Muscle layer of colon (tissue), 2 donors: ENCODE results near the gene DNAH11.

Source experiments
- H3K27ac ChIP-seq: one replicate; pipeline ENCODE4 v1.7.0; 2013; ENCODE audit warnings: low read depth, mild to moderate bottlenecking, low read length, moderate library complexity
- H3K27me3 ChIP-seq, 2 donors: one replicate each; pipeline ENCODE4 v1.7.0; 2013; ENCODE audit warnings: low read length in 2 of 2, mild to moderate bottlenecking in 2 of 2; ENCODE audit not compliant: insufficient read depth in 2 of 2, control insufficient read depth in 1 of 2
- H3K36me3 ChIP-seq: one replicate; pipeline ENCODE4 v1.7.0; 2013; ENCODE audit warnings: mild to moderate bottlenecking, low read length; ENCODE audit not compliant: insufficient read depth
- H3K4me1 ChIP-seq: one replicate; pipeline ENCODE4 v1.7.0; 2013; ENCODE audit warnings: mild to moderate bottlenecking, low read length; ENCODE audit not compliant: insufficient read depth
- H3K4me3 ChIP-seq, 2 donors: one replicate each; pipeline ENCODE4 v1.7.0; 2013; ENCODE audit warnings: low read length in 2 of 2, low read depth in 1 of 2, mild to moderate bottlenecking in 1 of 2, moderate library complexity in 1 of 2
- H3K9ac ChIP-seq: one replicate; pipeline ENCODE4 v1.7.0; 2013; ENCODE audit warnings: low read length
- H3K9me3 ChIP-seq: one replicate; pipeline ENCODE4 v1.7.0; 2013; ENCODE audit warnings: mild to moderate bottlenecking, low read length
- donor health status: abdominal sarcoma.
- donor health status: Adenocarcinoma of cecum.

Gene DNAH11

DNA sequence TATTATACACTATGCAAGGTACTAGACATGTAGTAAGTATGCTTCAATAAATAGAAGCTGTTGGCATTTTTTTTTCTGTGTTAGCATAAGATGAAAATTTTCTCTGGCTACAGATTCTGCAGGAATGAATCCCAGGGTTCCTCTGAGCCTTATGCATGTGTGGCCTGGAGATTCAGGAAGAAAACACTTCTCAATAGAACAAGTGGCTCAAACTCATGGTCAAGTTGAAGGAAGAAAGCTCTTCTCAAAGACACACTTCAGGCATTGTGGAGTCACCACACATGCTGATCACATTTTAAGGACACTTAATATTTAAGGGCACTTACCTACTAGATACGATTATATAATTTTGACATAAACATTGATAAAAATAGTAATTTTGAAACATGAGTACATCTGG lies 19.5 kb downstream of the DNAH11 start:
- no peak overlapping the region for H3K4me3 ChIP-seq
- H3K9ac ChIP-seq = no peak overlapping the region
- no peaks in the 10 kb centered on the region for H3K27me3 ChIP-seq
- no peaks in the 10 kb centered on the region for H3K4me1 ChIP-seq
- no peak overlapping the region for H3K27ac ChIP-seq
- H3K36me3 ChIP-seq = no peaks in the 10 kb centered on the region
- no peaks in the 10 kb centered on the region for H3K9me3 ChIP-seq

GRCh38 chr7:21565614-21566013 lies 22.8 kb downstream of the DNAH11 start:
- no peaks in the 10 kb centered on the region for H3K4me1 ChIP-seq
- H3K9me3 ChIP-seq = no peaks in the 10 kb centered on the region
- no peaks in the 10 kb centered on the region for H3K27me3 ChIP-seq
- no peaks in the 10 kb centered on the region for H3K36me3 ChIP-seq
- no peak overlapping the region for H3K4me3 ChIP-seq
- H3K9ac ChIP-seq = no peak overlapping the region
- H3K27ac ChIP-seq = no peak overlapping the region

DNA sequence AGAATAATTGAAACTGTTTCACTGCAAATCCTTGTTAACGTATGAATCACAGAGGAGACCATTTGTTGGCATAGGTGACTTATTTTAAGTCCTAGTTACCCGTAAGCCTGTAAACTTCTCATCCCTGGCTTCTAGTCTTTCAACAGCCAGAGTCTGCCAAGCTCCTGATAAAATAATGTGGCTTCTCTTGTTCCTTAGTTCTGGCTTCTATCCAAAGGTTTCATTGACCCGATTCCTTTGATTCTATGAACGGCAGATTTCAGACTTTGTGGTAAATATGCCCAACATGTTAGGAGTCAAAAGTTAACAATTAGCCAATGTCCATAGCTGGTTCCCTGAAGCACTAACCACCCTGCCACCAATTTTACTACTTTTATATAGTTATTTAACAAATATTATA lies 23.3 kb downstream of the DNAH11 start:
- Histone ChIP-seq H3K36me3 (no peaks in the 10 kb centered on the region), H3K4me1 (no peaks in the 10 kb centered on the region), H3K9me3 (no peaks in the 10 kb centered on the region), H3K27me3 (no peaks in the 10 kb centered on the region), H3K9ac (no peak overlapping the region), H3K27ac (no peak overlapping the region), H3K4me3 (no peak overlapping the region)

DNA sequence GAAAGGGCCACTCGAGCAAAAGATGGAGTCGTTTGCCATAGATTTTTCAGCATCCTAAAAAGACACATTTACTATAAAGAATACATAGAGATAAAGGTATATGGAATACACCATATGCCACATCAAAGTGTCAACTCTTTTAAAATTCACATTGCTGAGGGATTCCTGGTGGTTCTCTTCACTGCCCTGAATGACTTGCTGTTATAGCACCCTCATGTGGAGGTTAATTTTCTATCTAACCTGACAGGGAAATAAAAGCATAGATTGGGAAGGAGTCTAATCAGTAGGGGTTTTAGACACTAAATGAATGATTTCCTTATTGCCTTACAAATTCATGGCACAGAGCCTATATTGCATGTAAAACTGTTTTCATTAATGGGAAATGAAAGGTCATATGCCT lies 25.9 kb downstream of the DNAH11 start:
- Histone ChIP-seq H3K9me3 (no peaks in the 10 kb centered on the region), H3K4me1 (peaks cover 6% of the 10 kb centered on the region), H3K9ac (no peak overlapping the region), H3K27me3 (no peaks in the 10 kb centered on the region), H3K27ac (no peak overlapping the region), H3K4me3 (no peak overlapping the region), H3K36me3 (no peaks in the 10 kb centered on the region)

DNA sequence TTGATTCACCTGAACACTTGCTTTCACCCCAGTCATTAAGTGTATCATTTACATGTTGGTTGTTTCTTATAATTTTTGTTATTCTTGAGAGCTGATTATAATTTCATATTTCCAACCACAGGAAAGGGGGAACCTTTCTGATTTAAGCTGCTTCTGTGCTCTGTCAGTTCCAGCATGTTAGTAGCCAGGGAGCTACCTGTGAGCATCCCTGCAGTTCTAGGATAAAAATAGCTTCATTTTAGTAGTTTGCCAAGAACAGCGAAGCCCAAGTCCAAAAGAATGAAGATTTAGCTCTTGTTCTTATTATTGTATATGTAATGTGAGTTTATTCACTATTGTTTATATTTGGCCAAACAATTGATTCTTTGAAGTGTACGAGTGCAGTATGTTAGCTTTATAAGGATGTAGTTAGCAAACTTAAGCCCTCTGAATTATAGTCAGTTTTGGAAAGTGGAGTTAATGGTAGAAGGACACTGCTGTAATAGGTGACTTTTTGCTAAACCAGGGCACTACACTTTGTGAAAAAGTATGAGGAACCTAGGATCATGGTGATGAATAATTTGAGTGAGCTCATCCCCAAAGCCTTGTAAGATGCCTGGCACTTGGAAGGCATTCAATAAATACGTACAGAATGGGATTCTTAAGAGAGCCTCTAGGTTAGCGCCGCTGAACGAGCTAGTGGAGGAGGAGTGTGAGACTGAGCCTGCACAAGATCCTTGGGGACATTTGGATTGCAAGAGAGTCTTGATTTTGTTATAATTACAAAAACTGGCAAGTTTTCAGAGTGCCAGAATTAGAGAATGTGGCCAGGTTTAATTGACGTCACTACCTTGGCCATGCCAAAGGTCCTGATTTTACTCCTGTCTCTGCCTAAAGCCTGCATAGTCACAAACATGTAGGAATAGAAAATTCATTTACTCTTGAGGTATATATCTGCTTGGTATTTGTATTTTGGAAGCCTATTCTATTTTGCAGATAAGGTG lies 29.8 kb downstream of the DNAH11 start:
- Histone ChIP-seq H3K9ac (no peak overlapping the region), H3K27ac (no peak overlapping the region), H3K9me3 (no peaks in the 10 kb centered on the region), H3K4me3 (no peak overlapping the region), H3K36me3 (no peaks in the 10 kb centered on the region), H3K27me3 (no peaks in the 10 kb centered on the region), H3K4me1 (peaks cover 6% of the 10 kb centered on the region)

DNA sequence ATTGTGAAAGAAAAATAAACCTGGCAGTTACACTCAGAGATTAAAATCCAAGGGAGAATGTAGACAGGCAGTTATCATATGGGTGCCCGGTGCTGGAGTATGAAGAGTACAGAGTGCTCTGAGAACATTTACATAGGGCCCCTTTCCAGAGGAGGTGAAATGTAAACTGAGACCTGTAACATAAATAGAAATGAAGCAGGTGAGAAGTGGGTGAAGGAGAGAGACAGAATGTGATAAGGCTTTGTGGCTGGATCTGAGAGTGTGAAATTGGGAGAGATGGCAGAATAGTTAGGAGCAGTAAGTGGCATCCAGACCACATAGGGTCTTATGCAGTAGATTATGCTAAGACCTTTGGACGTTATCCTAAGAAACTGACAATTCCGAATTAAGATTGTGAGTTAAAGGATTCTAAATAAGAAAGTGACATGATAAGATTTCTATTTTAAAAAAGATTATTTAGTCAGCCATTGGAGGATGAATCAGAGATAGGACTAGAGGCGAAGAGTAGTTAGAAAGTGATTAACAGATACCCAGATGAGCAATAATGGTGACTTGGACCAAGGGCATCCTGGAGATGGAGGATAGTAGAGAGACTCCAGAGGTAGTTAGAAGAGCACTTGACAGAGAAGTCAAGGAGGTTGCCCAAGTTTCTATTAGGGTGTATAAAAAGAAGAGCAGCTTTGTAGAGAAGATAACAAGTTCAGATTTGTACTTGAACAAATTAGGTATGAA lies 36.7 kb downstream of the DNAH11 start:
- H3K27ac ChIP-seq = no peak overlapping the region
- no peak overlapping the region for H3K4me3 ChIP-seq
- H3K27me3 ChIP-seq = no peaks in the 10 kb centered on the region
- H3K9me3 ChIP-seq = no peaks in the 10 kb centered on the region
- no peak overlapping the region for H3K9ac ChIP-seq
- no peaks in the 10 kb centered on the region for H3K4me1 ChIP-seq
- no peaks in the 10 kb centered on the region for H3K36me3 ChIP-seq

- Histone ChIP-seq H3K9ac (no peak overlapping the region), H3K4me1 (no peaks in the 10 kb centered on the region), H3K36me3 (no peaks in the 10 kb centered on the region), H3K9me3 (no peaks in the 10 kb centered on the region), H3K27me3 (no peaks in the 10 kb centered on the region), H3K27ac (no peak overlapping the region), H3K4me3 (no peak overlapping the region)
Measured at GRCh38 chr7:21580073-21580521, 37.3 kb downstream of the DNAH11 start.

DNA sequence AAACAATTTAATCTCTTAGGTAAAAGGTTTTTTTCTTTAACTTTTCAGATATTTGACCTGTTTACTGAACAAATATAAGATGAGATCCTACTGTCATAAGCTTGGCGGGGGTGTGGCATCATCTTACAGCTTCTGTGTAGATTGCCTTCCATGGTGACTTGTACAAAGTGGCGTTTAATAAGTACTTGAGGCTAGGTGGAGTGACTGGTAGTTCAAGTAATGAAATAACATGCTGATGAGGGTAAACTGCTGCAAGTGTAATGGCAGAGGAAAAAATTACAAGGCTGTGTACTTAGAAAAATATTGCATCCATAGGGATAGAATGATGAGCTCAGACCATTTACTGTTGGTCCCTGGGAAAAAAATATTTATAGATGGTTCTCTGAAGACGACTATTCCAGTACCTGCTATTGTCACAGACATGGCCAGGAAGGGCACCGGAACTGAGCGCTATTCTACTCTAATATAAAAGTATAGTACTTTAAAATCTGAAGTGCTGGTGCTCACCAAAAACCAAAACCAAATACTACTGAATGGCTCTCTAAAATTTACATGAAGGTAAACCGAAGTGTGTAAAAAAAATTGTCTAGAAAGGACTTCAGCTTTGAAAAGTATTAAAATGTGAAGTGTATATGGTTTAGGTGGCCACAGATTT lies 42.4 kb downstream of the DNAH11 start:
- no peaks in the 10 kb centered on the region for H3K9me3 ChIP-seq
- no peaks in the 10 kb centered on the region for H3K27me3 ChIP-seq
- no peaks in the 10 kb centered on the region for H3K36me3 ChIP-seq
- no peak overlapping the region for H3K9ac ChIP-seq
- H3K4me1 ChIP-seq = no peaks in the 10 kb centered on the region
- no peak overlapping the region for H3K27ac ChIP-seq
- no peak overlapping the region for H3K4me3 ChIP-seq

GRCh38 chr7:21587139-21587784 lies 44.4 kb downstream of the DNAH11 start:
- no peaks in the 10 kb centered on the region for H3K36me3 ChIP-seq
- H3K9ac ChIP-seq = no peak overlapping the region
- no peaks in the 10 kb centered on the region for H3K4me1 ChIP-seq
- H3K27me3 ChIP-seq = no peaks in the 10 kb centered on the region
- no peak overlapping the region for H3K27ac ChIP-seq
- no peaks in the 10 kb centered on the region for H3K9me3 ChIP-seq
- H3K4me3 ChIP-seq = no peak overlapping the region

- no peaks in the 10 kb centered on the region for H3K36me3 ChIP-seq
- H3K4me3 ChIP-seq = no peak overlapping the region
- H3K27me3 ChIP-seq = no peaks in the 10 kb centered on the region
- no peak overlapping the region for H3K27ac ChIP-seq
- H3K9me3 ChIP-seq = no peaks in the 10 kb centered on the region
- H3K4me1 ChIP-seq = no peaks in the 10 kb centered on the region
- H3K9ac ChIP-seq = no peak overlapping the region
Measured at GRCh38 chr7:21596801-21597200, 54.0 kb downstream of the DNAH11 start.

GRCh38 chr7:21603462-21603861 lies 60.6 kb downstream of the DNAH11 start:
- Histone ChIP-seq H3K4me3 (no peak overlapping the region), H3K27ac (no peak overlapping the region), H3K9ac (no peak overlapping the region), H3K27me3 (no peaks in the 10 kb centered on the region), H3K9me3 (no peaks in the 10 kb centered on the region), H3K4me1 (peaks cover 12% of the 10 kb centered on the region), H3K36me3 (no peaks in the 10 kb centered on the region)
